RWPE1 (cell line): Measurements from ENCODE around the gene DBR1.

Experiments
- CTCF ChIA-PET: fragments of 350-600 bp; sonication (Branson Sonifier 250); formaldehyde crosslinking; extraction: SDS; loops from one replicate; lab custom pipeline; 2021; lab: Yijun Ruan, JAX
- POLR2A ChIA-PET: fragments of 400-600 bp; formaldehyde crosslinking; extraction: SDS; loops from one replicate; lab custom pipeline; 2020; ENCODE audit warnings: antibody characterized with exemption; ENCODE audit not compliant: low non-redundant PET; lab: Yijun Ruan, JAX
- DNase-seq: peaks from one replicate; pipeline ENCODE4 v3.0.0; 2012; ENCODE audit warnings: low spot score
- H3K27ac ChIP-seq: fragments of 450-650 bp; 2 replicates; pipeline ENCODE4 v1.5.1; 2017
- CTCF ChIP-seq: fragments of 450-650 bp; conservative IDR thresholded peaks from 2 replicates; pipeline ENCODE4 v1.5.1; 2017; ENCODE audit warnings: low read depth, mild to moderate bottlenecking

Gene DBR1

GRCh38 chr3:138174421-138175131 lies at the start of gene DBR1:
DBR1 (minus strand) TSS chr3:138174921; CDS start chr3:138174795, 126 bp downstream.
- no peak for TF ChIP-seq CTCF
- CTCF ChIA-PET, result interaction anchor here (0.7 kb wide), 2 partner anchors 178 to 419 kb away, joined by 3 read pairs; no protein-coding TSS in a partner anchor
- POLR2A ChIA-PET, result no interaction called here

DNA sequence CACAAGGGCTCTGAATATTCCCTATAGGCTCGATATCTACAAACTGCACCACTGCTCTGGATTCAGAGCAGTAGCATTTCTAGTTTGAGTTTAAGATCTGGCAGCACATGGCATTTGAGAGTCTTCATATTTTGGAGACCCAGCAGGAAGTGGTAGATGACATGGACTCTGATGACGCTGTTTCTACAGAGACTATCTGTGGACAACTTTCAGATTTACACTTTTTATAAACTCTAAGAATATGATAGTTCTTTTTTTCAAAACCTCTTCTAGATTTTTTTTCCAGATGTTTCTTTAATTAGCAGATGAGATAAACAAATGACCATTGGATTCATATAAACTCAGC lies 48.2 kb upstream of the DBR1 start:
- DNase-seq, result no peak
- no peak overlapping the region for H3K27ac ChIP-seq
- TF ChIP-seq CTCF, result no peak
- ChIA-PET CTCF (no interaction called here), POLR2A (no interaction called here)

More at GRCh38 chr3:138174421-138175131, at the start of gene DBR1:
- peak; percentile 78 for DNase-seq
- H3K27ac ChIP-seq, result peak within 1 kb of the TSS; percentile 92

DNA sequence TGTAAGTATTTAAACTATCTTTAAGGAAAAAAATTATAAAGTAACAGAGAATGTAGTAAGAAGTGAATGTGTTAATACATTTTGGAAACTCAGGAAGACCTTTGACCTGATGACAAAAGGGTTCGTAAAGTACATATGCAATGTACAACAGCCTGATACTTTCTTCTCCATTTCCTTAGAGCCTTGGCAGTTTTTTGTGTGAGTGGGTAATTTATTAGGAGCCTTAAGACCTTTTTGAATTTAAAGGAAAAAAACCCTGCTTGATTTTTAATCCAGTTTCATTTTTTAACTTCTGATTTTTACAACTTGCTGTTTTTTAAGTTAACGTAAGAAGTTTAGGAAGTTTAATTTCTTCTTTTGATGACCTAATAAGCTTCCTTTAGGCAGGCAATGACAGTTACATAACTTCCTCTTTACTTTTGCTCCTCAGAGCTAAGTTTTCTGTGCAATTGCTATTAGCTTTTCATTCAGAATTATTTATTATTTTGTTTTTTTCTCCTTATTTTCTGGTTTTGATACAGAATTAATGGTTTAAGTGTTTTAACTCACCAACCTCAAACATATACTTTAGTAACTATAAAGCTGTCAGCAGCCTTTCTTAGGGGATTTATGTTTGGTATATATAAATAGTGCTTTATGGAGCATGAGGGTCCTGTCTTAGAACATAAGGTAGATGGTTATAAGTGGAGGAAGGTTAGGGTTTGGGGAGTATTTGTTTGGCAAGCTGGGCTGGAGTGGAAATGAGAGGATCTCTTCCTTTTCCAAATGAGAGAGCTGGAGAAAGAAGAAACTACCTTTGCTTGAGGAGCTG lies 47.6 kb upstream of the DBR1 start:
- TF ChIP-seq CTCF, result no peak
- CTCF ChIA-PET, result no interaction called here
- POLR2A ChIA-PET, result no interaction called here
- no peak overlapping the region for H3K27ac ChIP-seq
- DNase-seq, result no peak

GRCh38 chr3:138220788-138221187 lies 46.1 kb upstream of the DBR1 start:
- DNase-seq, result no peak
- CTCF ChIA-PET, result interaction anchor here (0.6 kb wide), 1 partner anchor 676 kb away, joined by 3 read pairs; no protein-coding TSS in a partner anchor
- POLR2A ChIA-PET, result no interaction called here
- H3K27ac ChIP-seq, result no peak overlapping the region
- no peak for TF ChIP-seq CTCF

DNA sequence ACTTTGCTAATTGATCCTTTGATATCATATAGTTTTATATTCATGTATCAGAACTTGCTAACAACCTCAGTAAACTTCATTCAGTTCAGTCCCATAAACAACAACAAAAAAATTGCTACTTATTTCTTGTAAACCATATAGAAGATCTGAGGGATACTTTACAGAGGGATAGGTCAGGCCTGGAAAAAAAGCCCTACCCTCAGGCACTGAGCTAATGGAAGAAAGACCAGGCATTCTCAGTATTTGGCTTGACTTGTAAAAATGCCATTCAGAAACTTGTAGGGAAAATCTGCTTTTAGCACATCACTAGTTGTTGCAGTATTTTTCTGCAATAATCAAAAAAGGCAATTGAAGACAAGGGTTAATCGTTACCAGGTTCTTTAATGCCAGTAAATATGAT lies 45.5 kb upstream of the DBR1 start:
- ChIA-PET POLR2A (no interaction called here), CTCF (no interaction called here)
- no peak overlapping the region for H3K27ac ChIP-seq
- DNase-seq, result no peak
- no peak for TF ChIP-seq CTCF

GRCh38 chr3:138219255-138219654 lies 44.5 kb upstream of the DBR1 start:
- POLR2A ChIA-PET, result no interaction called here
- DNase-seq, result no peak
- CTCF ChIA-PET, result no interaction called here
- TF ChIP-seq CTCF, result no peak
- no peak overlapping the region for H3K27ac ChIP-seq
